IMR-90 (cell line): ENCODE measurements around the gene EZR. TPM values are rescaled to one million over a fixed set of nuclear protein-coding genes. Genes with fewer than 3 reads are reported as not detected.

Source experiments
- ATAC-seq: fragments of 200-7000 bp; cut with Tn5 transposase; 2 replicates; pipeline ENCODE4 v1.9.1; 2020; ENCODE audit warnings: low read depth, mild to moderate bottlenecking, moderate library complexity
- BruUV-seq: library from RNA; stranded (reverse); fragments of 400-500 nt; replicated peaks from 2 replicates; lab custom pipeline; 2021; lab: Mats Ljungman, UMichigan
- CTCF ChIA-PET: fragments of 300-600 bp; formaldehyde crosslinking; extraction: SDS; loops from one replicate; lab custom pipeline; 2021; ENCODE audit warnings: antibody characterized with exemption; lab: Yijun Ruan, JAX
- POLR2A ChIA-PET: fragments of 300-600 bp; sonication (Branson Sonifier 250); formaldehyde crosslinking; loops from one replicate; lab custom pipeline; 2022; ENCODE audit warnings: antibody characterized with exemption; ENCODE audit not compliant: unreplicated experiment; lab: Charles Lee
- DNase-seq: peaks from one replicate; pipeline ENCODE4 v3.0.0; 2013
- H2AFZ ChIP-seq: replicated peaks from 2 replicates; pipeline ENCODE3; 2013; ENCODE audit warnings: low read length, mild to moderate bottlenecking; ENCODE audit not compliant: poor library complexity
- H2AK5ac ChIP-seq: 2 replicates; pipeline ENCODE4 v1.6.1; 2013; ENCODE audit warnings: low read depth, low read length, inconsistent platforms
- H2AK9ac ChIP-seq: replicated peaks from 2 replicates; pipeline ENCODE3; 2013; ENCODE audit warnings: mild to moderate bottlenecking, low read depth, low read length, moderate library complexity; ENCODE audit not compliant: poor library complexity
- H2BK120ac ChIP-seq: 2 replicates; pipeline ENCODE4 v1.6.1; 2013; ENCODE audit warnings: low read depth, low read length, inconsistent platforms
- H2BK15ac ChIP-seq: 3 replicates; pipeline ENCODE4 v1.6.1; 2013; ENCODE audit warnings: low read depth, low read length, inconsistent platforms
- H2BK20ac ChIP-seq: 2 replicates; pipeline ENCODE4 v1.6.1; 2013; ENCODE audit warnings: low read depth, mild to moderate bottlenecking, inconsistent platforms, low read length, moderate library complexity
- H2BK5ac ChIP-seq: 2 replicates; pipeline ENCODE4 v1.6.1; 2013; ENCODE audit warnings: mild to moderate bottlenecking, low read depth, low read length, inconsistent platforms; ENCODE audit not compliant: poor library complexity, severe bottlenecking
- H3K14ac ChIP-seq: replicated peaks from 2 replicates; pipeline ENCODE4 v1.6.1; 2013; ENCODE audit warnings: low read depth, low read length, inconsistent platforms
- H3K18ac ChIP-seq: 2 replicates; pipeline ENCODE4 v1.6.1; 2013; ENCODE audit warnings: low read depth, low read length, control low read depth
- H3K23ac ChIP-seq: 2 replicates; pipeline ENCODE4 v1.6.1; 2013; ENCODE audit warnings: low read depth, low read length, inconsistent platforms
- H3K27ac ChIP-seq: 2 replicates; pipeline ENCODE4 v1.5.1; 2013; ENCODE audit warnings: mild to moderate bottlenecking, control low read depth, low read length; ENCODE audit not compliant: insufficient read depth
- H3K27me3 ChIP-seq: 2 replicates; pipeline ENCODE4 v1.6.1; 2013; ENCODE audit warnings: low read length; ENCODE audit not compliant: control insufficient read depth, insufficient read depth
- H3K36me3 ChIP-seq: 2 replicates; pipeline ENCODE4 v1.6.1; 2013; ENCODE audit warnings: low read length, mixed read lengths; ENCODE audit not compliant: control insufficient read depth, insufficient read depth
- H3K4ac ChIP-seq: 2 replicates; pipeline ENCODE4 v1.6.1; 2013; ENCODE audit warnings: low read depth, low read length, inconsistent platforms
- H3K4me1 ChIP-seq: 2 replicates; pipeline ENCODE4 v1.6.1; 2013; ENCODE audit warnings: low read length, mixed read lengths; ENCODE audit not compliant: control insufficient read depth, insufficient read depth
- H3K4me2 ChIP-seq: 2 replicates; pipeline ENCODE4 v1.6.1; 2013; ENCODE audit warnings: low read depth, mild to moderate bottlenecking, control low read depth, low read length, moderate library complexity
- H3K4me3 ChIP-seq: 2 replicates; pipeline ENCODE4 v1.5.1; 2013; ENCODE audit warnings: low read depth, mild to moderate bottlenecking, control low read depth, low read length, moderate library complexity; ENCODE audit not compliant: insufficient read depth
- H3K56ac ChIP-seq: 2 replicates; pipeline ENCODE4 v1.6.1; 2013; ENCODE audit warnings: low read length, inconsistent platforms; ENCODE audit not compliant: insufficient read depth; ENCODE audit errors: extremely low read depth
- H3K79me1 ChIP-seq, 2 experiments: 2 replicates each; pipeline ENCODE4 v1.6.1; 2013; ENCODE audit warnings: low read length in 2 of 2, inconsistent platforms in 1 of 2, low read depth in 1 of 2
- H3K9ac ChIP-seq: 2 replicates; pipeline ENCODE4 v1.6.1; 2013; ENCODE audit warnings: low read depth, low read length, control low read depth
- H3K9me1 ChIP-seq: 2 replicates; pipeline ENCODE4 v1.6.1; 2013; ENCODE audit warnings: low read length, inconsistent platforms; ENCODE audit not compliant: insufficient read depth
- H3K9me3 ChIP-seq: 2 replicates; pipeline ENCODE4 v1.6.1; 2013; ENCODE audit warnings: low read length; ENCODE audit not compliant: control insufficient read depth, insufficient read depth
- H4K20me1 ChIP-seq: 2 replicates; pipeline ENCODE4 v1.6.1; 2013; ENCODE audit warnings: low read length, inconsistent platforms; ENCODE audit not compliant: insufficient read depth
- H4K5ac ChIP-seq: 2 replicates; pipeline ENCODE4 v1.6.1; 2013; ENCODE audit warnings: mild to moderate bottlenecking, low read depth, low read length, control low read depth
- H4K8ac ChIP-seq, 2 experiments: 2 replicates each; pipeline ENCODE4 v1.6.1; 2013; ENCODE audit warnings: low read depth in 2 of 2, low read length in 2 of 2, control low read depth in 1 of 2, inconsistent platforms in 1 of 2
- H4K91ac ChIP-seq: 2 replicates; pipeline ENCODE4 v1.6.1; 2013; ENCODE audit warnings: low read depth, low read length, inconsistent platforms; ENCODE audit not compliant: insufficient read depth
- BHLHE40 ChIP-seq: fragments of 150-350 bp; IDR thresholded peaks from 2 replicates; pipeline ENCODE4 v1.6.1; 2016; ENCODE audit warnings: mild to moderate bottlenecking, low read depth, low read length
- CHD1 ChIP-seq: IDR thresholded peaks from 2 replicates; pipeline ENCODE4 v1.6.1; 2012; ENCODE audit warnings: low read depth, low read length, improper control_type of control experiment
- ELK1 ChIP-seq: fragments of 150-350 bp; IDR thresholded peaks from 2 replicates; pipeline ENCODE4 v1.6.1; 2016; ENCODE audit warnings: low read depth, mild to moderate bottlenecking, low read length, moderate library complexity, borderline replicate concordance
- MAZ ChIP-seq: IDR thresholded peaks from 2 replicates; pipeline ENCODE4 v1.6.1; 2012; ENCODE audit warnings: low read depth, mild to moderate bottlenecking, low read length, improper control_type of control experiment, moderate library complexity, borderline replicate concordance
- RAD21 ChIP-seq: IDR thresholded peaks from 2 replicates; pipeline ENCODE4 v1.6.1; 2012; ENCODE audit warnings: low read length, improper control_type of control experiment
- SMC3 ChIP-seq: fragments of 150-350 bp; IDR thresholded peaks from 2 replicates; pipeline ENCODE4 v1.6.1; 2016; ENCODE audit warnings: low read depth, mild to moderate bottlenecking, antibody characterized with exemption, low read length, moderate library complexity
- USF2 ChIP-seq: fragments of 150-350 bp; IDR thresholded peaks from 2 replicates; pipeline ENCODE4 v1.6.1; 2017; ENCODE audit warnings: mild to moderate bottlenecking, antibody characterized with exemption, low read length, low read depth
- WGBS, 2 experiments: methylation state at CpG; one replicate each; pipeline versions ENCODE4 v1.1.5 to v1.1.7; 2013; ENCODE audit warnings: missing lambda C conversion rate in 2 of 2; ENCODE audit not compliant: insufficient read length in 1 of 2; ENCODE audit errors: extremely low coverage in 2 of 2; 5-methylcytosine and 5-hydroxymethylcytosine counted together
- dilution Hi-C: fragments of 300-500 bp; cut with HindIII; formaldehyde crosslinking; loops from one replicate; pipeline ENCODE4 v1.14.3; 2018; ENCODE audit warnings: low sequenced_read_pairs; ENCODE audit not compliant: unreplicated experiment
- in situ Hi-C: fragments of 300-500 bp; cut with MboI; formaldehyde crosslinking; loops from 3 replicates; pipeline ENCODE4 v1.14.3; 2019; ENCODE audit warnings: low sequenced_read_pairs, inconsistent platforms, mixed read lengths
- intact Hi-C: fragments of 100-400 bp; cut with micrococcal nuclease; formaldehyde crosslinking; loops from 2 replicates; pipeline ENCODE4 v1.10.0; 2022
- polyA plus RNA-seq, 3 experiments: library from polyadenylated mRNA; depleted of rRNA; stranded (reverse); fragments of >200 nt; gene quantifications; 2 replicates each; pipeline ENCODE4 v1.2.3, GENCODE V29; 2012; ENCODE audit warnings: low replicate concordance in 1 of 3
- total RNA-seq: library from RNA; depleted of rRNA; stranded (reverse); fragments of >200 nt; gene quantifications from 2 replicates; pipeline ENCODE4 v1.2.3, GENCODE V29; 2012

The EZR gene
- total and polyA plus RNA-seq, 2 of the 4 experiments (the other 2 are of a cell fraction), result 83.8 to 145 TPM

GRCh38 chr6:158783167-158783450 lies 36.1 kb downstream of the EZR start:
- dilution Hi-C loops (no loop called here), in situ Hi-C loops (no loop called here), intact Hi-C loops (no loop called here)
- H4K20me1 ChIP-seq, result 0 out of 2 replicates have a peak, but pooled peaks cover 4% of the 10 kb centered on the region
- no peak overlapping the region for H3K4me3 ChIP-seq
- H3K27ac ChIP-seq, result no peak overlapping the region
- peaks cover 4% of the 10 kb centered on the region for H3K9me1 ChIP-seq
- no peak overlapping the region for H3K9ac ChIP-seq
- no peak for ATAC-seq
- no peak overlapping the region for H2BK120ac ChIP-seq
- H4K8ac ChIP-seq, result no peak overlapping the region
- H2BK15ac ChIP-seq, result no peak overlapping the region
- ChIA-PET CTCF (no interaction called here), POLR2A (no interaction called here)
- H2AK9ac ChIP-seq, result no peak overlapping the region
- H3K36me3 ChIP-seq, result peaks cover 49% of the 10 kb centered on the region
- no TSS peak for BruUV-seq
- no peak overlapping the region for H3K56ac ChIP-seq
- H3K4ac ChIP-seq, result no peak overlapping the region
- no peaks in the 10 kb centered on the region for H3K9me3 ChIP-seq
- no peak overlapping the region for H3K18ac ChIP-seq
- no peak overlapping the region for H3K14ac ChIP-seq
- peaks cover 2% of the 10 kb centered on the region; the same call in 1 of the 2 replicates for H3K4me1 ChIP-seq
- no peak for DNase-seq
- H3K27me3 ChIP-seq, result no peaks in the 10 kb centered on the region
- H2AK5ac ChIP-seq, result no peak overlapping the region
- no peak overlapping the region for H3K23ac ChIP-seq
- H3K79me1 ChIP-seq, result peaks cover 12 to 44% of the 10 kb centered on the region in 2 experiments; a peak in 3 of 4 replicates
- H2AFZ ChIP-seq, result no peak overlapping the region
- H2BK20ac ChIP-seq, result no peak overlapping the region
- H4K5ac ChIP-seq, result no peak overlapping the region
- H3K4me2 ChIP-seq, result no peak overlapping the region
- no peak overlapping the region for H4K91ac ChIP-seq
- TF ChIP-seq SMC3 (no peak), MAZ (no peak), USF2 (no peak), BHLHE40 (no peak), RAD21 (no peak), ELK1 (no peak), CHD1 (no peak)
- no CpG with 5 or more reads among the region's 4 CpGs for WGBS, 2 experiments
- no peak overlapping the region for H2BK5ac ChIP-seq
